ENCODE measurements around the gene HDAC7. TPM values are rescaled to one million over a fixed set of nuclear protein-coding genes. Genes with fewer than 3 reads are reported as not detected.

HDAC7 gene
- total RNA-seq, 1 experiment from 2014 or later: 71.2 TPM

GRCh38 chr12:47739979-47740378 lies 79.7 kb downstream of the HDAC7 start:
- ChIA-PET CTCF (interaction anchor here (1.1 to 6.1 kb wide), 4 partner anchors 14 to 36 kb away, joined by 3 to 155 read pairs (median 4); no protein-coding TSS in a partner anchor), POLR2A (no interaction called here)
- no peak for DNase-seq
- Mint-ChIP-seq H3K27ac (ENCODE audit: unreplicated experiment) (no peak overlapping the region), H3K4me1 (ENCODE audit: low read depth, unreplicated experiment) (peaks cover 14% of the 10 kb centered on the region), H3K9me3 (ENCODE audit: unreplicated experiment) (no peaks in the 10 kb centered on the region), H3K4me3 (ENCODE audit: unreplicated experiment) (no peak overlapping the region), H3K27me3 (ENCODE audit: insufficient read depth, unreplicated experiment) (no peaks in the 10 kb centered on the region), H3K36me3 (ENCODE audit: insufficient read depth, unreplicated experiment) (peaks cover 4% of the 10 kb centered on the region)
- intact Hi-C loops (cut with micrococcal nuclease; ENCODE audit: unreplicated experiment): no loop called here
- no peak overlapping the region for H3K4me3 ChIP-seq (ENCODE audit: low read depth, low read length)
- TF ChIP-seq CTCF (IDR thresholded peaks at IDR 0.05; ENCODE audit: insufficient read depth in 1 of 2, low read depth in 1 of 2, low read length in 1 of 2, severe bottlenecking in 1 of 2, unreplicated experiment in 1 of 2): no peak
- no peaks in the 10 kb centered on the region for H3K27me3 ChIP-seq (replicated peaks; ENCODE audit: control insufficient read depth, insufficient read depth, low read length)
- no TSS peak for BruUV-seq (replicated peaks)
- no peaks in the 10 kb centered on the region for H3K36me3 ChIP-seq (ENCODE audit: control insufficient read depth, insufficient read depth, low read length)
- no peaks in the 10 kb centered on the region for H3K9me3 ChIP-seq
- peaks cover 2% of the 10 kb centered on the region; the same call in 1 of the 2 replicates for H3K4me1 ChIP-seq

- Mint-ChIP-seq H3K27ac (ENCODE audit: unreplicated experiment) (no peak overlapping the region), H3K9me3 (ENCODE audit: unreplicated experiment) (no peaks in the 10 kb centered on the region), H3K4me3 (ENCODE audit: unreplicated experiment) (no peak overlapping the region), H3K27me3 (ENCODE audit: insufficient read depth, unreplicated experiment) (no peaks in the 10 kb centered on the region), H3K36me3 (ENCODE audit: insufficient read depth, unreplicated experiment) (peaks cover 5% of the 10 kb centered on the region), H3K4me1 (ENCODE audit: low read depth, unreplicated experiment) (peaks cover 8% of the 10 kb centered on the region)
- H3K4me1 ChIP-seq: no peaks in the 10 kb centered on the region
- no peaks in the 10 kb centered on the region for H3K36me3 ChIP-seq (ENCODE audit: control insufficient read depth, insufficient read depth, low read length)
- no TSS peak for BruUV-seq (replicated peaks)
- no peaks in the 10 kb centered on the region for H3K27me3 ChIP-seq (replicated peaks; ENCODE audit: control insufficient read depth, insufficient read depth, low read length)
- CTCF ChIA-PET: interaction anchor here (1.1 to 6.1 kb wide), 3 partner anchors 24 to 37 kb away, joined by 3 to 155 read pairs (median 4); no protein-coding TSS in a partner anchor
- no peak overlapping the region for H3K4me3 ChIP-seq (ENCODE audit: low read depth, low read length)
- DNase-seq: no peak
- no peak for TF ChIP-seq CTCF (IDR thresholded peaks at IDR 0.05; ENCODE audit: insufficient read depth in 1 of 2, low read depth in 1 of 2, low read length in 1 of 2, severe bottlenecking in 1 of 2, unreplicated experiment in 1 of 2)
- no peaks in the 10 kb centered on the region for H3K9me3 ChIP-seq
- intact Hi-C loops (cut with micrococcal nuclease; ENCODE audit: unreplicated experiment): no loop called here
- POLR2A ChIA-PET: no interaction called here
These were observed 80.4 kb downstream of the HDAC7 start for GRCh38 chr12:47739297-47739696.

DNA sequence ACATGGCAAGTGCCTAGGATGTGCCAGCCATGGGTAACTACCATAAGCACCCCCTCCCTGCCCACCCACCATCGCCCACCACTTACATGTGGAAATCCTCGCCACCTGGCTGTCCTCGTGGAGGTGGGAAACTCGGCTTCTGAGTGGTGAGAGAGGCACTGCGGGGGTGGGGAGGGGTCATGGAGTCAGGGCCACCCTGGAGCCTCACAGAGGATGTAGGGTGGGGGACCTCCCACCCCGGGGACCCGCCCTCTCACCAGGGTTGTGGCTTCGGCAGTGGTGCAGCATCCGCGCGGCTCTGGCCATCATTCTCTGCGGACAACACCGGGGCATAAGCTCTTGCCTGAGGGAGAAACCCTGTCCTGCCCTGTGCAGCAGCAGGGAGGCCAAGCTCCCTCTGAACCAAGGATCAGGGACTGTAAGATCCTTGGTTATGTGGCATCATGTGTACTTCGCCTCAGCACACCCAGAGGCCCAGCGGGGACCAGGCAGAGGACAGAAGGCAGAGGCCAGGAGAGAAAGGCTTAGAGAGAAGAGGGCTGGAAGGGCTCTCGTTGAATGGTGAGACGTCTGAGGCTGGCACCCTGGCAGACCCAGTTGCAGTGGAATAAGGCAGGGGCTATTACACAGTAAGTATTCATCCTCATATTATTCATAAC lies 81.6 kb downstream of the HDAC7 start:
- H3K36me3 Mint-ChIP-seq (ENCODE audit: insufficient read depth, unreplicated experiment): peaks cover 5% of the 10 kb centered on the region
- H3K27ac Mint-ChIP-seq (ENCODE audit: unreplicated experiment): no peak overlapping the region
- DNase-seq: no peak
- BruUV-seq (replicated peaks): no TSS peak
- Histone ChIP-seq H3K27me3 (replicated peaks; ENCODE audit: control insufficient read depth, insufficient read depth, low read length) (no peaks in the 10 kb centered on the region), H3K4me3 (ENCODE audit: low read depth, low read length) (no peak overlapping the region), H3K4me1 (no peaks in the 10 kb centered on the region), H3K36me3 (ENCODE audit: control insufficient read depth, insufficient read depth, low read length) (no peaks in the 10 kb centered on the region), H3K9me3 (no peaks in the 10 kb centered on the region)
- H3K27me3 Mint-ChIP-seq (ENCODE audit: insufficient read depth, unreplicated experiment): no peaks in the 10 kb centered on the region
- ChIA-PET CTCF (interaction anchor here (0.9 kb wide), 1 partner anchor 15 kb away, joined by 7 read pairs; no protein-coding TSS in a partner anchor), POLR2A (no interaction called here)
- intact Hi-C loops (cut with micrococcal nuclease; ENCODE audit: unreplicated experiment): no loop called here
- no peak for TF ChIP-seq CTCF (IDR thresholded peaks at IDR 0.05; ENCODE audit: insufficient read depth in 1 of 2, low read depth in 1 of 2, low read length in 1 of 2, severe bottlenecking in 1 of 2, unreplicated experiment in 1 of 2)
- H3K4me1 Mint-ChIP-seq (ENCODE audit: low read depth, unreplicated experiment): no peaks in the 10 kb centered on the region
- no peak overlapping the region for H3K4me3 Mint-ChIP-seq (ENCODE audit: unreplicated experiment)
- no peaks in the 10 kb centered on the region for H3K9me3 Mint-ChIP-seq (ENCODE audit: unreplicated experiment)

Measured in Caco-2 (cell line).